Hepatocyte (in vitro differentiated cells): ENCODE data around the gene SLC16A9. TPM values are rescaled to one million over a fixed set of nuclear protein-coding genes. Genes with fewer than 3 reads are reported as not detected.

Source experiments
- DNase-seq: peaks from one replicate; pipeline ENCODE4 v3.0.0-alpha.2; 2016; ENCODE audit warnings: low spot score
- H2AFZ ChIP-seq: fragments of 200-600 bp; sonication (generic); 2 replicates; pipeline ENCODE4 v1.6.0; 2016; ENCODE audit warnings: antibody characterized with exemption, mild to moderate bottlenecking
- H3K27ac ChIP-seq: fragments of 200-600 bp; sonication (generic); 2 replicates; pipeline ENCODE4 v1.5.1; 2016; ENCODE audit warnings: mild to moderate bottlenecking
- H3K27me3 ChIP-seq: fragments of 200-600 bp; sonication (generic); 2 replicates; pipeline ENCODE4 v1.6.1; 2016
- H3K36me3 ChIP-seq: fragments of 200-600 bp; sonication (generic); replicated peaks from 2 replicates; pipeline ENCODE4 v1.5.1; 2016; ENCODE audit warnings: low read depth; ENCODE audit not compliant: insufficient read depth
- H3K4me1 ChIP-seq: fragments of 200-600 bp; sonication (generic); 2 replicates; pipeline ENCODE4 v1.5.1; 2016; ENCODE audit warnings: mild to moderate bottlenecking, moderate library complexity; ENCODE audit not compliant: insufficient read depth
- H3K4me2 ChIP-seq: fragments of 200-600 bp; sonication (generic); 2 replicates; pipeline ENCODE4 v1.6.0; 2016
- H3K4me3 ChIP-seq: fragments of 200-600 bp; sonication (generic); 2 replicates; pipeline ENCODE4 v1.5.1; 2016; ENCODE audit warnings: mild to moderate bottlenecking
- H3K79me2 ChIP-seq: fragments of 200-600 bp; sonication (generic); 2 replicates; pipeline ENCODE4 v1.6.0; 2017; ENCODE audit warnings: mild to moderate bottlenecking
- H3K9me2 ChIP-seq: fragments of 200-600 bp; sonication (generic); replicated peaks from 2 replicates; pipeline ENCODE4 v1.6.0; 2017; ENCODE audit warnings: mild to moderate bottlenecking; ENCODE audit not compliant: insufficient read depth
- H3K9me3 ChIP-seq: fragments of 200-600 bp; sonication (generic); 2 replicates; pipeline ENCODE4 v1.5.1; 2016; ENCODE audit warnings: low read depth, mild to moderate bottlenecking
- H4K20me1 ChIP-seq: fragments of 200-600 bp; sonication (generic); 2 replicates; pipeline ENCODE4 v1.6.0; 2016; ENCODE audit warnings: mild to moderate bottlenecking; ENCODE audit not compliant: insufficient read depth, poor library complexity, severe bottlenecking
- EZH2 ChIP-seq: fragments of 200-600 bp; sonication (generic); IDR thresholded peaks from 2 replicates; pipeline ENCODE4 v1.6.1; 2016; ENCODE audit warnings: antibody characterized with exemption, mild to moderate bottlenecking, borderline replicate concordance
- EZH2phosphoT487 ChIP-seq: fragments of 200-600 bp; sonication (generic); IDR thresholded peaks from one replicate; pipeline ENCODE4 v1.6.1; 2018; ENCODE audit warnings: antibody characterized with exemption, mild to moderate bottlenecking, low read depth, moderate library complexity; ENCODE audit not compliant: unreplicated experiment, severe bottlenecking
- WGBS: methylation state at CpG from one replicate; pipeline ENCODE4 v1.1.6; 2016; ENCODE audit warnings: low lambda C conversion rate; ENCODE audit errors: missing lambda C conversion rate; 5-methylcytosine and 5-hydroxymethylcytosine counted together
- polyA plus RNA-seq: library from polyadenylated mRNA; unstranded; fragments of >200 nt; fragmentation: Nextera tagmentation; extraction: Ambion mirVana; gene quantifications from 2 replicates; pipeline ENCODE4 v1.2.1, GENCODE V29; 2016
- total RNA-seq: library from RNA; depleted of rRNA; stranded (reverse); fragments of >200 nt; gene quantifications from 2 replicates; pipeline ENCODE4 v1.2.3, GENCODE V29; 2014
- TF ChIP-seq, protein P1 (sequence below): fragments of 200-600 bp; sonication (generic); IDR thresholded peaks from 2 replicates; pipeline ENCODE4 v1.5.1; 2016; ENCODE audit warnings: antibody characterized with exemption, mild to moderate bottlenecking; ENCODE audit not compliant: poor library complexity

SLC16A9 gene
- total and polyA plus RNA-seq, 2 experiments from 2014 or later, result 2.0 to 4.7 TPM

- no peaks in the 10 kb centered on the region for H3K27me3 ChIP-seq
- no peak overlapping the region for H3K4me3 ChIP-seq
- H3K4me1 ChIP-seq, result no peaks in the 10 kb centered on the region
- no peak overlapping the region for H3K4me2 ChIP-seq
- no peaks in the 10 kb centered on the region for H3K9me2 ChIP-seq
- no peak overlapping the region for H3K27ac ChIP-seq
- H4K20me1 ChIP-seq, result no peaks in the 10 kb centered on the region
- TF ChIP-seq EZH2phosphoT487 (no peak), EZH2 (no peak)
- TF ChIP-seq, protein P1, sequence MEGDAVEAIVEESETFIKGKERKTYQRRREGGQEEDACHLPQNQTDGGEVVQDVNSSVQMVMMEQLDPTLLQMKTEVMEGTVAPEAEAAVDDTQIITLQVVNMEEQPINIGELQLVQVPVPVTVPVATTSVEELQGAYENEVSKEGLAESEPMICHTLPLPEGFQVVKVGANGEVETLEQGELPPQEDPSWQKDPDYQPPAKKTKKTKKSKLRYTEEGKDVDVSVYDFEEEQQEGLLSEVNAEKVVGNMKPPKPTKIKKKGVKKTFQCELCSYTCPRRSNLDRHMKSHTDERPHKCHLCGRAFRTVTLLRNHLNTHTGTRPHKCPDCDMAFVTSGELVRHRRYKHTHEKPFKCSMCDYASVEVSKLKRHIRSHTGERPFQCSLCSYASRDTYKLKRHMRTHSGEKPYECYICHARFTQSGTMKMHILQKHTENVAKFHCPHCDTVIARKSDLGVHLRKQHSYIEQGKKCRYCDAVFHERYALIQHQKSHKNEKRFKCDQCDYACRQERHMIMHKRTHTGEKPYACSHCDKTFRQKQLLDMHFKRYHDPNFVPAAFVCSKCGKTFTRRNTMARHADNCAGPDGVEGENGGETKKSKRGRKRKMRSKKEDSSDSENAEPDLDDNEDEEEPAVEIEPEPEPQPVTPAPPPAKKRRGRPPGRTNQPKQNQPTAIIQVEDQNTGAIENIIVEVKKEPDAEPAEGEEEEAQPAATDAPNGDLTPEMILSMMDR, result no peak
- 94% methylated on average over 5 of the region's 5 CpGs for WGBS
- H3K36me3 ChIP-seq, result no peaks in the 10 kb centered on the region
- H3K9me3 ChIP-seq, result no peaks in the 10 kb centered on the region
- H2AFZ ChIP-seq, result no peak overlapping the region
- DNase-seq, result no peak
- H3K79me2 ChIP-seq, result no peaks in the 10 kb centered on the region
Observed at GRCh38 chr10:59684006-59684405, 25.6 kb downstream of the SLC16A9 start.

GRCh38 chr10:59682986-59683937, 26.4 kb downstream of the SLC16A9 start:
- no peaks in the 10 kb centered on the region for H3K79me2 ChIP-seq
- no peak for DNase-seq
- no peak overlapping the region for H3K27ac ChIP-seq
- WGBS, result 94% methylated on average over 2 of the region's 2 CpGs
- no peak overlapping the region for H2AFZ ChIP-seq
- no peaks in the 10 kb centered on the region for H3K9me3 ChIP-seq
- no peaks in the 10 kb centered on the region for H3K36me3 ChIP-seq
- no peaks in the 10 kb centered on the region for H3K27me3 ChIP-seq
- no peak for TF ChIP-seq EZH2
- TF ChIP-seq, protein P1, result no peak
- no peak for TF ChIP-seq EZH2phosphoT487
- no peak overlapping the region for H3K4me2 ChIP-seq
- H3K4me1 ChIP-seq, result no peaks in the 10 kb centered on the region
- H3K9me2 ChIP-seq, result no peaks in the 10 kb centered on the region
- H4K20me1 ChIP-seq, result no peaks in the 10 kb centered on the region
- H3K4me3 ChIP-seq, result no peak overlapping the region

- TF ChIP-seq, protein P1, result no peak
- TF ChIP-seq EZH2 (no peak), EZH2phosphoT487 (no peak)
- Histone ChIP-seq H3K9me2 (no peaks in the 10 kb centered on the region), H3K27ac (no peak overlapping the region), H3K27me3 (no peaks in the 10 kb centered on the region), H3K4me3 (no peak overlapping the region), H3K4me1 (no peaks in the 10 kb centered on the region), H3K79me2 (no peaks in the 10 kb centered on the region), H4K20me1 (no peaks in the 10 kb centered on the region), H3K4me2 (no peak overlapping the region), H2AFZ (no peak overlapping the region), H3K36me3 (no peaks in the 10 kb centered on the region), H3K9me3 (no peaks in the 10 kb centered on the region)
- WGBS, result 97% methylated on average over 1 of the region's 1 CpG
- no peak for DNase-seq
Observed at GRCh38 chr10:59680199-59680598, 29.5 kb downstream of the SLC16A9 start.
